GM19035 (cell line): ENCODE results near the gene GUCD1.
"Not testable (repeated sequence)": the region's sequence is repeated elsewhere in the genome, so short reads cannot be mapped to it uniquely, and the experiment has no call there.

Experiments used
- ATAC-seq: cut with Tn5 transposase; IDR thresholded peaks from one replicate; pipeline ENCODE4 v1.9.1; 2021; ENCODE audit not compliant: unreplicated experiment

GUCD1 gene

DNA sequence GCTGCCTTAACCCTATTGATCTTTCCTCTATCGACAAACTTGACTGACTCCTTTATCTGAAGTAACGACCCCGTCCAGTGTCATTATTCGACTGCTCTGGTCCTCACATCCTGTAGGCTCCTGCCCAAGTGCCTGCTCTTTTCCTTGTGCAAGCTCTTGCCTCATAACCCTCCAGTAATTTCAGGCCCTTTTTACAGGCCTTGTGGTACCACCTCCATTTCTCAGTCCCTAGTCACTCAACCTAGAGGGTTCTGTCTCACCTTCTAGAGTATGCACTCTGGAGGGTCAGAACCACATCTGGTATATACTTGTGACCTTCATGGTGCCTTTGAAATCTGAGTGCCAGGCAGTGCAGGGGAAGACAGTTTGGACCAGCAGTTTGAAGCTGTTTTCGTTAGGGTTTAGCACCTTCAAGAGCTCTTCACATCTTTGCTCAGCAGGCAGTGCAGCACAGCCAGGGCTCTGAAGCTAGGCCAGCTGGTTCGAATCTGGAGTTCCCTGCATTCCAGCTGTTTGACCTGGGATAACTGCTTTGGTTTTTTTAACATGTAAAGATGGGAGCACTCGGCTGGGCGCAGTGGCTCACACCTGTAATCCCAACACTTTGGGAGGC, 12.1 kb upstream of the GUCD1 start:
- ATAC-seq, result no peak

DNA sequence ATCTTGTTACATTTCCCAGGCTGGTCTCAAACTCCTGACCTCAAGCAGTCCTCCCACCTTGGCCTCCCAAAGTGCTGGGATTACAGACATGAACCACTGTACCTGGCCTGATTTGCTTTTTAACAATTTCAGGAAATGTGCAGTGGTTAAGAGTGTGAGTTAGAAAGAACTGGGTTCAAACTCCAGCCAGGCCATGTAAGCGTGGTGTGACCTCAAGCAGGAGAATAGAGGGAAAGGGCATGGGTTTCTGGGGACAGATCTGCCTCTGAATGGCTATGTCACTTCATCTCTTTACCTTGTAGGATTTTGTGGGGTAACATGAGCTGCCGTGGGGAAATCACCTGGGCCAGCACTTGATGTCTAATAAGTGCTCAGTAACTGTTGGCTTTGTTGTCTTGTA, 10.1 kb upstream of the GUCD1 start:
- no peak for ATAC-seq

DNA sequence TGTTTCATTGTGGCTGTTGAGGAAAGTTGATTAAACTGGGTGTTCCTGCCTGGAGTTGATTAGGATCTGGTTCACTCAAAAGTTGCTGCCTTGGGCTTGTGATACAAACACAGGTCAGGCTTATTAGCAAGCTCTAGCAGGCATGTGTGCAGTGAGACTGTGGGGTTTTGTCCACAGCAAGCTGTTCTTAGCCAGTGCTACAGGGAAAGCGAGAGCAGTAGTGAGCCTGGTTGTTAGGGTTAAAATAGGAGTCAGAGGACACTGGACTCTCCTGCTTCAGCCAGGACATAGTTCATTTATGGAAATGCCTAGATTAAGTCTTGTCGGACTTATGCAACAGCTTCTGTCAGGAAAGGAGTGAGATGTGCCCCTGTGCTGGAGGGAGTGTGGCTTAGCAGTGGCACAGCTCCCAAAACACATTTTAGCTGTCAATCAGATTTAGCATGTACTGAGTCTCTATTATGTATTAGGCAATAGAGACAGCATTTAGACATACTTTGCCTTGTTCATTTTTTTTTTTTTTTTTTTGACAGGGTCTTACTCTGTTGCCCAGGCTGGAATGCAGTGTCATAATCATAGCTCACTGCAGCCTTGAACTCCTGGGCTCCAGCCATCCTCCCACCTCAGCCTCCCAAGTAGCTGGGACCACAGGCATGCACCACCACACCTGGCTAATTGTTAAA, 9.6 kb upstream of the GUCD1 start:
- no peak for ATAC-seq

DNA sequence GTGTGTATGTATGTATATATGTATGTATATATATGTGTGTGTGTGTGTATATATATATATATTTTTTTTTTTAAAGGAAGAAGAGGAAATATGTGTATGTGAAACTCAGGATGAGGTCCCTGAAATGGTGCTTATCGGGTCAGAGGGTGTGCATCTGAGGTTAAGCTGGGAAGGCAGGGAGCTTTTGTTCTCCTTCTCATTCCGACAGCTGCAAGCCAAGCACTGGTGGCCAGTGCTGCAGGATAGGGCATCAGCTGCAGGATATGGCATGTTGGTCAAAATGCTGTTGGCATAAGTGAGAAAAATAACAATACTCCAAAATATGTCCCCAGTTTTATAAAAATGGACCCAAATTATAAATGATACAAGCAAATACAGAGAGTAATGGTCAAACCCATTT, 8.3 kb upstream of the GUCD1 start:
- no peak for ATAC-seq

DNA sequence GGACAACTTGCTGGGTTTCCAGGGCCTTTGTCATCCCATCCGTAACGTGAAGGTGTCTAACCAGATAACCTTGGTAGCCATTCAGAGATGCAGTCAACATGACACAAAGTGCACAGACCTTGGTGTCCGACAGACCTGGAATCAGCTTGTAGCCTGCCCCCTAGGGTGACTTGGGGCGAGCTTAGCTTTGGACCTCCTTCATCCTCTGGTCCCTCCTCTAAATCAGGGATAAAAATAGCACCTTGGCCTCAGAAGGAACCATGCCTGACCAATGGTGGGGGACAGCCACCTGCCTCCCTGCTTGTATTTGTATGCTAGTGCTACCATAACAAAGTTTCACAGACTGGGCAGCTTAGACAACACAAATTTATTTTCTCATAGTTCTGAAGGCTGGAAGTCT, 4.5 kb upstream of the GUCD1 start:
- ATAC-seq, result no peak

DNA sequence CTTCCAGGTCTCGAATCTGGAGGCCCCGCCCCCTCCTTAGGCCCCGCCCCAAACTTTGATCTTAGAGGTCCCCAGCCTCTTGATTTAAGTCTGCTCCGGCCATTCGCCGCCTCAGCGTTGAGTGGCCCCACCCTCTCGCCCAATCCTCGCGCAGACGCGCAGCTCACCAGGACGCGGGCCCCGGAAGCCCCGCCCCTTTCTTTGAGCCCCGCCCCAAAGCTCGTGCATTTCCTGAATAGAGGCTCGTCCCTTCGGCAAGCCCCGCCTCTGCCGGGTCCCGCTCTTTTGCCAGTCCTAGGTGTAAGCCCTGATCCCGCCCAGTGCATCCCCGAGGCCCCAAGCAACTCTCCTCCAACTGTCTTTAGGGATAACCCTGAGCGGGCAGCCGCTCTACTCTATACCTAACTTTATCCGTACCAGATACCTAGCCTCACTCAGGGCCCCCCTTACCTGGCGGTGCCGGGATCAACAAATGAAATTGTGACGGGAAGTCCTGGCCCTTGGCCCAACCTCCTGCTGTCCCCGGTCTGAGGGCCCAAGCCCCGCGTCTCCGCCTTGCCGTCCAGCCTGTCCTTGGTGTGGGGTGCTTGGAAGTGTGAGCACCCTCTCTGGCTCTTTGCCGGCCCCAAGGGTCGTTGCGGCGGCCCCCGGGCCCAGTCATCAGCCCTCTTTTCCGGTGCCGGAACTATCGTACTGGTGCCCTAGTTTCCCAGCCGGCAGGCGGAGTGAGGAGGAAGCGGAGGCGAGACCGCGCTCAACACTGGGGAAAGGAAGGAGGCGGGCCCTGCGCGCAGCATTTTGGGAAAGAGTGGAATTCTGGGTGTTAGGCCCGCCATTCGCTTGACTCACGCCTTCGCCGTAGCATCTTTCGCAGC, 464 bp upstream of the GUCD1 start, which contains the start of gene SNRPD3:
SNRPD3 (plus strand) TSS at position 835 of the 875 bp plus-strand sequence. CDS start 1,676 bp downstream, outside the sequence.
- ATAC-seq, result peak; percentile 69

DNA sequence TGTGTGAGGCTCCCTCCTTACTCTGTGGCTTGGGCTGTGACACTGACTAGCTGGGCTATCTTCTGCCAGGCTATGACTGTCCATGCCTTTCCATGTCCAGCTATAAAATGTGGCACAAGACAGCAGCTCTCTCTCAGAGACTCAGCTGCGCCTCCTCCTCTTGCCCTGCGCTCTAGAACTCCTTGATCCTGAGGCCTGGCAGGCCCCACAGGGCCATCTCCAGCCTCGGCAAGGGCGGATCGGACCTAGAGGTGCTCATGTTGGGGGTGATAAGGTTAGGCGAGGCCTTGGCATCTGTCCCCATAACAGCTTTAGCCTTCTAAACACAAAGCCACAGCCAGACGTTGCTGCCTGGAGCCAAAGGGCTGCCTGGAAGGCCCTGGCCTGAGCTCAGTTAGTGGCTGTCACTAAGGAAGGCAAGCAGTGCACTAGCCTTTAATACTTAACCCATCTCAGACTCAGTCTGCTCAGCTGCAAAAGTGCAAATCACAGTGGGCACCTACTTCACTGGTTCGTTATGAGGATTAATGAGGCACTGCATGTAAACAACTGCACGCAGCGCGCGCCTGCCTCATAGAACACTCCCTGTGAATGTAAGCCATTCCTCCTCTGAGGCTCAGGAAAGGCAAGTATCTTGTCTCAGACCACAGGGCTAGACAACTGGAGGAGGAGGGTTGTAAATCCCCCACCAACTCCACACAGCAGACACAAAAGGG, 1.2 kb downstream of the GUCD1 start:
- ATAC-seq, result no peak

DNA sequence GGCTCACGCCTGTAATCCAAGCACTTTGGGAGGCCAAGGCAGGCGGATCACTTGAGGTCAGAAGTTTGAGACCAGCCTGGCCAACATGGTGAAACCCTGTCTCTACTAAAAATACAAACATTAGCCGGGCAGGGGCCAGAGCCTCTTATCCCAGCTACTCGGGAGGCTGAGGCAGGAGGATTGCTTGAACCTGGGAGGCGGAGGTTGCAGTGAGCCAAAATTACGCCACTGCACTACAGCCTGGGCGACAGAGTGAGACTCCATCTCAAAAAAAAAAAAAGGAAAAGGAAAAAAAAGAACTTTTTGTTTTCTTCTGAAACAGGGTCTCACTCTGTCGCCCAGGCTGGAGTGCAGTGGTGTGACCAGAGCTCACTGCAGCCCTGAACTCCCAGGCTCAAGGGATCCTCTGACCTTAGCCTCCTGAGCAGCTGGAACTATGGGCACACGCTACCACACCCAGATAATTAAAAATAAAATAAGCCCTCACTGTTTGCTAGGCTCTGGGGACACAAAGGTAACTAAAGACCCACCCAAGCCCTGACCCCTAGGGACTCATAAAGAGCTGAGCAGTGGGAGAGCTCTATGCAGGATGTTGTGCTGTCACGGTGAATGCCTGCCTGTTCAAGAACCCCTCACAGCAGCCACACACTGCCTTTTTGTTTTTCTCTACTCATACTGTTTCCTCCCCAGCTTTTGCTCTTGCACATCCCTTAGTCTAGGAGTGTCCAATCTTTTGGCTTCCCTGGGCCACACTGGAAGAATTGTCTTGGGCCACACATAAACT, 2.2 kb downstream of the GUCD1 start:
- not testable (repeated sequence) for ATAC-seq

DNA sequence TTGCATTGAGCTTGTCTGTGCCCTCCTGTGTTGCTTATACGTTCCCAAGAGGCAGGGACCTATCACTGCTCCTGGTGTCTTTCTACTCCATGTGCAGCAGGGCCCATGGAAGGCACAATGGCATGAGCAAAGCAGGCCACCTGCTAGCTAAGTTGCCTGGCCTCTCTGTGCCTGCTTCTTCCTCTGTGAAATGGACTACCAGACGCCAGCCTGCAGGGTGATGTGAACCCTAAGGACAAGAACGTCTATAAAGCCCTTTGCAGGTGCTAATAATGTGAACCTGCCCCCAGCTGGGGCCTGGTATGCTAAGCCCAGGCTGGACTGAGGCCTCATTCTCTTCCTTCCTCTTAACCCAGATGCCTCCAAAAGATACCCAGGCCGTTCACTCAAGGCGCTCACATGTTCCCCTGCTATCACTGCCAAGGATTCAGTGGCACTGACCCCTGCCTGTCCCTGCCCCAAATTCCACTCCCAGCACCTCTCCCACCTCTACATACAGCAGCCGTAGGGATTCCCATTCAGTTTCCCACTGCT, 4.0 kb downstream of the GUCD1 start:
- ATAC-seq, result no peak

DNA sequence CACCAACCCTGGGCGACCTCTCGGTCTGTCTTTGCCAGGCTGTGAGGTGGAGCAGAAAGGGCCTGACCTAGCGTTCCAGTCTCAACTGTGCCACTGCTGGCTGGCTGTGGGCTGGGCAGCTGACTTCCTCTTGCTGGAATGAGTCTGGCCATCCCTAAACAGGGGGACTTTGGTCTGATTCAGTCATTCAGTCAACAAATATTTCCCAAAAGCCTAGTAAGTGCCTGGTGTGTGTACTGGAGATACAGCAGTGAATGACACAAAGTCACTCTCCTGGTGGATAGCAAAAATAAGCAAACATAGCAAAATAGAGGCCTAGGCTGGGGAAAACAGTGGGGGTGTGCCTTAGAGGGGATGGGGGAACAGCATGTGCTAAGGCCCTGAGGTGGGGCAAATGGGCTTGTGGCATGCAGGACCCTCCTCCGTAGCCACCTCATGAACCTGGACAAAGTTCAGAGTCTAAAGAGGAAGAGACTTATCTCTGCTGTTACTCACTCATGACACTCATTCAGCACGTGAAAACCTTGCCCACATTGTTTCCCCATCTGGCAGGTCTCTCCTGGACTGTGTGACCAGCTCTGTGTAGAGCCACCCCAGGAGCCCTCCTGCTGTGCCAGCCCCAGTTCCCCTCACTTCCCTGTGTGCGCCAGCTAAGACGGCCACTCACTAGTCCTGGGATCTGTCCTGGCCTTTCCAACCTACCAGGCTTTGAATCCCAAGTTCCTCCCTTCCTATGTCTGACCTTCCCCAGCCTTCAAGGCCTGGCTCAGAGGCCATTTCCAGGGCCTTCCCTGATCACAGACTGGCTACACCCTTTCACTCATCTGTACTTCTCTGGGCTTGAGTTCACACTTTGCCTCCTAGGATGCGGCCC, 4.7 kb downstream of the GUCD1 start:
- ATAC-seq, result no peak

DNA sequence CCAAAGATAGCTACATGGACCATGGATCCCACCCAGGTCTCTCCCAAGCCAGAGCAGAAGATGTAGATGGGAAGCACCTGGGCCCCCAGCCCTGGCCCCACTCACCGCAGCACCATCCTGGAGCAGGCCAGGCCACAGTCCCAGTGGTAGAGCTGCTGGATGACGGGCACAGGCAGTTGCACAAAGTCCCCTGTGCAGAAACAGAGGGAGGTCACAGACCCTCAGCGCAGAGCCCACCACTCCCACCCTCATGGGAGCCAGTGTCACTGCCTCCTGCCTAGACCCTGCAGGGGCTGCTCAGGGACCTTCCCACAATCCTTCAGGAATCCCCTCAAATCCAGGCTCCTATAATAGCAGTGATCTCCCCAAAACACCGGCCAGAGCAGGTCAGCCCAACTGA, 6.1 kb downstream of the GUCD1 start:
- ATAC-seq, result no peak

DNA sequence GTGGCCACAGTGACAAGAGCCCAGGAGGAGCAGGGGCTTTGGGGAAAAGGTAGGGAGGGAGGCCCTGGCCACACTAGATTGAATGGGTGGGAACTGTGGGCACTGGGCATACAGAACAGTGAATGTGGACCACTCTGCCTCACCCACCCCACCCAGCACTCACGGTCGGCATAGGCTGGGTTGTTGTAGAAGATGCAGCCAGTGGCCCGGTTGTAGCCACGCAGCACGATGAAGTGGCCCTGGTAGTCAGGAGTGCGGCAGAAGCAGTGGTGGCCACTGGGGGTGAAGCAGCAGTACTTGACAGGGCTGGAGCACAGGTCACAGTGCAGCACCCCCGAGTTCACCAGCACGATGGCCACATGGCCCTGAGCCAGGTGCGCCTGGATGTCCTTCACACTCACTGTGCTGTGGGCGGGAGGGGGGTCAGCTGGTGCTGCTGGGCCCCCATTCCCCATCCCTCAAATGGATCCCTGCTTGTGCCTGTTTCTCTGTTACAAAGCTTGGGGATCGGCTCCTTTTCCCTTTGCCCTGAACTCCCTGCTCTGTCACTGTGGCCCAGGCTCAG, 11.2 kb downstream of the GUCD1 start:
- ATAC-seq, result no peak

DNA sequence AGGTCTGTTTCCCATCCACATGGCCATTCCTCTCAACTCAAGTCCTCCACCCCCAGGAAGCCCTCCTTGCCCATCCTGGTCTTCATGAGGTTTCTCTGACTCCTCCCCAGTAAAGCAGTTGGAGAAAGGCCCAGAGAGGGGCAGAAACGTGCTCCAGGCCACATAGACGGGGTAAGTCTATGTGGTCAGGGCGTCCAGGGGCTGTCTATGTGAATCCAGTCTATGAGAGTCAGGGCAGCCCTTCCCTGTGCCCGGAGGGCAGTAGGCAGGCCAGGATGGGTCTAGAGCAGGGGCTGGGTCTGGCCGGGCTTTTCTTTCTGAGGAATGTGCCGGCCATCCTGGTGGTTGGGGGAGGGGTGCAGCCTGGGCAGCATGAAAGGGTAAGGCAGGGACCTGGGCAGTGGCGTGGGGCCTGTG, 11.7 kb downstream of the GUCD1 start:
- no peak for ATAC-seq

DNA sequence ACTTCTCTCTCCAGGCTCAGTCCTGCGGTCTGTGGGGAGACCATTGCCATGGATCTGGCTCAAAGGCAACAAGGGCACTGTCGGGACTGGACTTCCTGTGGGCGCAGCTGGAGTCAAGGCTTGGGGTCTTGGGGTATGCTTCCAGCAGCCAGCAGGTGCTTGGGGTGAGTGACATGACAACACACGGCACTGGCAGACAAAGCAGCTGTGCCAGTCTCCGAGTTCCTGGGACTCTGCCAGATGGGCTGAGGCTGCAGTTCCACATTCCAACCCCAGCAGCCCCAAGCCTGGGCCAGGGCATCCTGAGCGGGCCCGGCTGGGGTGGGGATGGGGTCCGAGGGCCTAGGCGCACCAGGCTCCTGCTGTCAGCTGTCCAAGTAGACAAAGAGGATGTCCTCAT, 12.3 kb downstream of the GUCD1 start:
- ATAC-seq, result no peak

DNA sequence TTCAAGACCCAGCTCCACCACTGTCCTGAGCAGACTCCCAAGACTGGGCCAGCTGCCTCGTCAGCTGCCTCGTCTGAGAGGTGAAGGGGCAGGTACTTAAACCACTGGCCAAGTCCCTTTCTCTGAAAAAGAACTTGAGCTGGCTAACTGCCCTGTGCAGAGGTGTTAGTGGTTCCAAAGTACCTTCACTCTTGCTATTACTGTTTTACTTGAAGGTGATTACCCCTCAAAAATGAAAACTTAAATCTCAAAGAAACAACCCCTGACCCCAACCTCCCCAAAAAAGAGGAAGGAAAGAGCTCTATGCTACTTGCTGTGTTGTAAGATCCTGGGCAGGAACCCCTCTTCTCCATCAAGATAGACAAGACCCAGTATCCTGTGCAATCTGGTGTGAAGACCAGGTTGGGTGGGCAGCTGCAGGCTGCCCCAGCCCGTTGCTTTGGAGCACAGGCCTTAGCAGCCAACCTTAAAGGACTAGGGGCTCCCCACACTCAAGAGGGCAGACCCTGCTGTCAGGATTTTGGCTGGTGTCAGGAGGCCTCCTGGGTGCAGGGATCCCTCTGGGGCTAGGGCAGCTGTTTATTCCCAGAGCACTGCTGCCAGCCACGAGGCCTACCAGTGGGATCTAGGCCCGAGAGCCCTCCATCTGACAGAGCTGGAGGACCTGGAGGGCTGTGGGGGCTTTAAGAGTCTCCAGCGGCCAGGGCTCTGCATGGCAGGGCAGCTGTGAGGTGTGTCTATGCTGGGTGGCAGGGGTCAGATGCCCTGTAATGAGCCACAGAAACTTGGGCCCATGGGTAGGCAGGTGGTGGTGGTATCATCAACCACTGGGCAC, 13.0 kb downstream of the GUCD1 start:
- ATAC-seq, result no peak

DNA sequence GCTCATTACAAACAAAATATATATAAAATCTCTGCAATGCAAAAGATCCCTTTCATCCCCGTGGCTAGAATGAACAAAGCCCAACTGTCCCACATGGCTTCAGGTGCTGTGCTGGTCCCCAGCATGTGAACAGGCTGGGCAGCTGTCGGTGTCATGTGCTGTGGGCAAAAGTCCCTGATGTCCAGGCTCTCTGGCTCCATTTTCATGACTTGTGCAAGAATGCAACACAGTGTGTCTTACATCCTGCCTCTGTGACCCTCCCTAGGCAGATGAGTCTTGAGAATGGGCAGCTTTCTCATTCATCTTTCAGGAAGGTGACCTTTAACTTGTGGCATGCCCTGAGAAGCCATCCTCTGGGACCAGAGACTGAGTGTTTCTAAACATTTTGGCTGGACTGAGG, 14.5 kb downstream of the GUCD1 start:
- no peak for ATAC-seq

DNA sequence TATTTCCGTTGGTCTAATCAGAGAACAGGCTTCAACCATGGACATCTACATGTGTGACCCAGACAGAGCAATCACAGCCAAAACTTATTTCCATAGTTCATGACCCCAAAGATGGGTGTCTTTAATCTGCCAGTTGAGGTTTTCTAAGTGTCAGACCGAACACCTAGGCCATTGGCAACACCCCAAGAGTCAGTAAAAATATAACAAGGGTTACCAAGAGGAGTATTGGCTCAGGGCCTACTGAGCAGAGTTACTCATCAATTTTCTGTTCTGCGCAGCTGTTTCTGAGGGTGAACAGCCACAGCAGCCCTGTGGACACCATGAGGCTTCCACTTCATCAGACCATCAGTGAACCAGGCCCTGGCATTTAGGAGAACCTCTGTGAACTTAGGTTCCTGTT, 18.8 kb downstream of the GUCD1 start:
- ATAC-seq, result no peak

DNA sequence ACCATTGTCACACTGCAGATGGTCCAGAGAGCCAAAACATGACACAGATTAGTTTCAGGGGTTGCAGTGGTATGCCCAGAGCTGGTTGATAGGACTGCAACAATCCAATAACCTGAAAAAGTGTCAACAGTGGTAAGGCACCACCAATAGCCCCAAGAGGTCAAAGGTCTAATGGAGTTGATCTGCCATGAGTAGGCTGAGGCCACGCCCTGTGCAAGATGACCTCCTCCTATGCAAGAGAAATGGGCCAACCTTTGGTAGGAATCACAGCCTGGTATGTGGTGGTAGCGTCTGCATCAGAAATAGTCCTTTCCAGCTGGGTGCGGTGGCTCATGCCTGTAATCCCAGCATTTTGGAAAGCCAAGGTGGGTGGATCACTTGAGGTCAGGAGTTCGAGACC, 19.6 kb downstream of the GUCD1 start:
- no peak for ATAC-seq
